BJ (cell line): ENCODE measurements around the gene BMAL1. TPM values are rescaled to one million over a fixed set of nuclear protein-coding genes. Genes with fewer than 3 reads are reported as not detected.
"Not testable (repeated sequence)": the region's sequence is repeated elsewhere in the genome, so short reads cannot be mapped to it uniquely, and the experiment has no call there.

Experiments used
- CTCF ChIA-PET: fragments of 350-600 bp; formaldehyde crosslinking; extraction: SDS; loops from one replicate; lab custom pipeline; 2021; ENCODE audit warnings: antibody characterized with exemption, inconsistent platforms; lab: Yijun Ruan, JAX
- POLR2A ChIA-PET: fragments of 300-600 bp; sonication (Branson Sonifier 250); formaldehyde crosslinking; extraction: SDS; loops from one replicate; lab custom pipeline; 2021; ENCODE audit warnings: antibody characterized with exemption; lab: Charles Lee
- DNase-seq: peaks from one replicate; pipeline ENCODE4 v3.0.0-alpha.2; 2011; ENCODE audit warnings: low read depth
- H3K27me3 ChIP-seq: 2 replicates; pipeline ENCODE4 v1.6.0; 2011; ENCODE audit warnings: low read length; ENCODE audit not compliant: control insufficient read depth, insufficient read depth
- H3K36me3 ChIP-seq: 2 replicates; pipeline ENCODE4 v1.5.1; 2011; ENCODE audit warnings: low read length; ENCODE audit not compliant: control insufficient read depth, insufficient read depth
- H3K4me3 ChIP-seq: 2 replicates; pipeline ENCODE4 v1.5.1; 2011; ENCODE audit warnings: low read depth, mild to moderate bottlenecking, control low read depth, low read length
- CTCF ChIP-seq: IDR thresholded peaks from 2 replicates; pipeline ENCODE4 v1.5.1; 2011; ENCODE audit warnings: low read depth, mild to moderate bottlenecking, control low read depth, inconsistent platforms, low read length, moderate library complexity; ENCODE audit not compliant: insufficient read depth
- polyA plus RNA-seq: library from polyadenylated mRNA; depleted of rRNA; stranded (reverse); fragments of >200 nt; gene quantifications from 2 replicates; pipeline ENCODE4 v1.2.3, GENCODE V29; 2011; rRNA removed

Gene BMAL1
- polyA plus RNA-seq, 1 experiment: 6.1 TPM

- no peak for DNase-seq
- no peak for TF ChIP-seq CTCF
- no peak overlapping the region for H3K4me3 ChIP-seq
- no peaks in the 10 kb centered on the region for H3K27me3 ChIP-seq
- H3K36me3 ChIP-seq: no peaks in the 10 kb centered on the region
- ChIA-PET CTCF (interaction anchor here (0.6 kb wide), 1 partner anchor 9 kb away, joined by 3 read pairs; no protein-coding TSS in a partner anchor), POLR2A (no interaction called here)
Observed at GRCh38 chr11:13434247-13435205, 156.9 kb downstream of the BMAL1 start.

DNA sequence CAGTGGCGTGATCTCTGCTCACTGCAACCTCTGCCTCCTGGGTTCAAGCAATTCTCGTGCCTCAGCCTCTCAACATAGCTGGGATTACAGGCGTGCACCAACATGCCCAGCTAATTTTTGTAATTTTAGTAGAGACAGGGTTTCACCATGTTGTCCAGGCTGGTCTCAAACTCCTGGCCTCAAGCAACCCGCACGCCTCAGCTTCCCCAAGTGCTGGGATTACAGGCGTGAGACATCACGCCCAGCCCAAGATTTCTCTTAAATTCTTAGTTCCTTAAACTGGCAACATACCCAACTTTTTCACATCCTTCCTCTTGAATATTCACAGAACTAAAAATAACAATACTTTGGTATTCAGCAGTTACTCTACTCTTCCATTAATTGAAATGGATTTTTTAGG is 159.2 kb downstream of the BMAL1 start:
- not testable (repeated sequence) for H3K27me3 ChIP-seq, DNase-seq, H3K36me3 ChIP-seq, H3K4me3 ChIP-seq
- POLR2A ChIA-PET: interaction anchor here (0.6 kb wide), 1 partner anchor 13 kb away, joined by 5 read pairs; no protein-coding TSS in a partner anchor
- CTCF ChIA-PET: interaction anchor here (1.2 kb wide), 1 partner anchor 52 kb away, joined by 3 read pairs; no protein-coding TSS in a partner anchor

Other genes starting within 250 kb of the BMAL1 start
- gene BTBD10, start 185.4 kb downstream of the BMAL1 start, polyA plus RNA-seq: 26.9 and 50.9 TPM in 2 replicates
- gene PTH, start 218.2 kb downstream of the BMAL1 start, polyA plus RNA-seq: not detected in 2 replicates